IPS-18a (cell line): ENCODE measurements around the gene IMP3.
A peak's percentile ranks its signal among the peaks of the same experiment; 100 is the strongest.
"Not testable (repeated sequence)": the region's sequence is repeated elsewhere in the genome, so short reads cannot be mapped to it uniquely, and the experiment has no call there.

Experiments used
- H3K27ac ChIP-seq: one replicate; pipeline ENCODE4 v1.5.1; 2013; ENCODE audit warnings: low read length
- H3K27me3 ChIP-seq: one replicate; pipeline ENCODE4 v1.6.1; 2013; ENCODE audit warnings: mild to moderate bottlenecking, low read length; ENCODE audit not compliant: control insufficient read depth, insufficient read depth
- H3K36me3 ChIP-seq: one replicate; pipeline ENCODE4 v1.6.1; 2013; ENCODE audit warnings: low read depth, low read length; ENCODE audit not compliant: control insufficient read depth
- H3K4me1 ChIP-seq: one replicate; pipeline ENCODE4 v1.6.1; 2013; ENCODE audit warnings: low read depth, low read length; ENCODE audit not compliant: control insufficient read depth
- H3K4me3 ChIP-seq: one replicate; pipeline ENCODE4 v1.5.1; 2013; ENCODE audit warnings: low read length
- H3K9ac ChIP-seq: one replicate; pipeline ENCODE4 v1.6.1; 2013; ENCODE audit warnings: mild to moderate bottlenecking, low read length, moderate library complexity
- H3K9me3 ChIP-seq: one replicate; pipeline ENCODE4 v1.6.1; 2013; ENCODE audit warnings: low read depth, low read length; ENCODE audit not compliant: control insufficient read depth

Gene IMP3, protein sequence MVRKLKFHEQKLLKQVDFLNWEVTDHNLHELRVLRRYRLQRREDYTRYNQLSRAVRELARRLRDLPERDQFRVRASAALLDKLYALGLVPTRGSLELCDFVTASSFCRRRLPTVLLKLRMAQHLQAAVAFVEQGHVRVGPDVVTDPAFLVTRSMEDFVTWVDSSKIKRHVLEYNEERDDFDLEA

DNA sequence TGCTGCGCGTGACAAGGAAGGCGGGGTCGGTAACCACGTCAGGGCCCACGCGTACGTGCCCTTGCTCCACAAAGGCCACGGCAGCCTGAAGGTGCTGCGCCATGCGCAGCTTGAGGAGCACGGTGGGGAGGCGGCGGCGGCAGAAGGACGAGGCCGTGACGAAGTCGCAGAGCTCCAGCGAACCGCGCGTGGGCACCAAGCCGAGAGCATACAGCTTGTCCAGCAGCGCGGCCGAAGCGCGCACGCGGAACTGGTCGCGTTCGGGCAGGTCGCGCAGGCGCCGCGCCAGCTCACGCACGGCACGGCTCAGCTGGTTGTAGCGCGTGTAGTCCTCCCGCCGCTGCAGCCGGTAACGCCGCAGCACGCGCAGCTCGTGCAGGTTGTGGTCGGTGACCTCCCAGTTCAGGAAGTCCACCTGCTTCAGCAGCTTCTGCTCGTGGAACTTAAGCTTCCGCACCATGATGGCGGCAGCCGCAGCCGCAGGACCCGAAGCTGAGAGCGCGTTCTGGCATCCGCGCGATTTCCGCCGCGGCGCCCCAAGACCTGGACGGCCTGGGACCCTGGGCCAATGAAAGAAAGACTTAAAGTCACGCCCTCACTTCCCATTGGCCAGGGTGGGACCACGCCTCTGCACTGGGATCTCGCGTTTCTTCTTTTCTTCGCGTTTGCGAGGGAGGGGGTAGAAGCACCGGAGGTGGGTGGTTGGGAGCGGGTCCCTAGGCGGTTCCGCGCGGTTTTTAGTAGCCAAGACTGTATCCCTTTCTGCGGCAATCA, at the start of gene IMP3:
Gene IMP3, minus strand, starts transcription at position 516 of the 774 bp plus-strand sequence. Its CDS starts 56 bp downstream, at position 460.
- Histone ChIP-seq H3K36me3 (peaks cover 3% of the 10 kb centered on the region), H3K9ac (peak within 1 kb of the TSS; percentile 99), H3K4me1 (peaks cover 7% of the 10 kb centered on the region), H3K27me3 (peaks cover under 1% of the 10 kb centered on the region), H3K9me3 (no peaks in the 10 kb centered on the region), H3K27ac (peak within 1 kb of the TSS; percentile 92), H3K4me3 (peak within 1 kb of the TSS; percentile 91)

DNA sequence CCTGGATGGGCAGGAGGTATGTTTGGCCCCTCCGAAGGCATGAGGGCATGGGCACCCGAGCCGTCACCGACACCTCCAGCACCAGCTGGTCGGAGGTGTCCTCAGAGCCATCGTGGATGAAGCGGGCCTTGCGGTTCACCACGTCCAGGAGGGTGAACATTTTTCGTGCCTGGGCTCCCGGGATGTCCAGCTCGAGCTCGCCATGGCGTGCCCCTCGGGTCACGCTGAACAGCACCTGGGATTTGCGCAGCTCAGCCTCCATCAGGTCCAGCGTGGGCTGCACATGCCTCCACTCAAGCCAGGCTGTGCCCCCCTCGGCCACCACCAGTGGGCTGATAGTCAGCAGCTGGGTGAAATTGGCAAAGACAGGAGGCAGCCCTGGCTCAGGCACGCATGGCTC, 49.4 kb upstream of the IMP3 start:
- not testable (repeated sequence) for H3K36me3 ChIP-seq, H3K9ac ChIP-seq, H3K4me1 ChIP-seq, H3K4me3 ChIP-seq, H3K9me3 ChIP-seq, H3K27me3 ChIP-seq, H3K27ac ChIP-seq

DNA sequence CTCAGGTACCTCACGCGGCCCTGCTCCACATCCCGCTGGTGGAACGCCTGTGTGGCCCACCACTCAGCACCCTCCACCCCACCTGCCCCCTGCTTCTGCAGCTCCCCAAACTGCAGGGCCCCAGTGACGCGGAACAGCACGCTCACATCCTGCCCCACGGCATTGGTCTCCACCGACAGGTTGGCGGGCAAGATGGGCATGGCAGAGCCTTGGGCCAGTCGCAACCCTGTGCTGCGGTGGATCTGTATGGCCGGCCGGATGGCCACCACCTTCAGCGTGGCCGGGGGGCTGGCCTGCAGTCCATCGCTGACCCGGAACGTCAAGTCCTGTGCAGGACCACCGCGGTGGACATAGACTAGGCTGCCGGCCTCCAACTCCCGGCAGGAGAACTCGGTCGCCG, 48.8 kb upstream of the IMP3 start:
- H3K27me3 ChIP-seq = no peaks in the 10 kb centered on the region
- H3K27ac ChIP-seq = no peak overlapping the region
- H3K9ac ChIP-seq = no peak overlapping the region
- no peaks in the 10 kb centered on the region for H3K4me1 ChIP-seq
- H3K4me3 ChIP-seq = no peak overlapping the region
- no peaks in the 10 kb centered on the region for H3K36me3 ChIP-seq
- no peaks in the 10 kb centered on the region for H3K9me3 ChIP-seq

DNA sequence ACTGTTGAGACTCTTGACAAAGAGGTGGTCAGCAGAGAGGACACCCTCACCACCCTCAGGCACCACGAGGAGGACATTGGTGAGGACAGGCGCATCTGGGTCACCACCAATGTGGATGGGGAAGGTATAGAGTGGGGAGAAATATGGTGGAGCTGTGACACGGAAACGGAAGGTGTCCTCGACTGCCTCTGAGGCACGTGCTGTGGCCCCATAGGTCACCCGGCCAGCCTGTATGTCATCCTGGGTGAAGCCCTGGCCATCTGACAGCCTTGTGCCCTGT, 48.2 kb upstream of the IMP3 start:
- Histone ChIP-seq H3K9ac (no peak overlapping the region), H3K4me3 (no peak overlapping the region), H3K4me1 (no peaks in the 10 kb centered on the region), H3K27me3 (no peaks in the 10 kb centered on the region), H3K27ac (no peak overlapping the region), H3K9me3 (no peaks in the 10 kb centered on the region), H3K36me3 (no peaks in the 10 kb centered on the region)

DNA sequence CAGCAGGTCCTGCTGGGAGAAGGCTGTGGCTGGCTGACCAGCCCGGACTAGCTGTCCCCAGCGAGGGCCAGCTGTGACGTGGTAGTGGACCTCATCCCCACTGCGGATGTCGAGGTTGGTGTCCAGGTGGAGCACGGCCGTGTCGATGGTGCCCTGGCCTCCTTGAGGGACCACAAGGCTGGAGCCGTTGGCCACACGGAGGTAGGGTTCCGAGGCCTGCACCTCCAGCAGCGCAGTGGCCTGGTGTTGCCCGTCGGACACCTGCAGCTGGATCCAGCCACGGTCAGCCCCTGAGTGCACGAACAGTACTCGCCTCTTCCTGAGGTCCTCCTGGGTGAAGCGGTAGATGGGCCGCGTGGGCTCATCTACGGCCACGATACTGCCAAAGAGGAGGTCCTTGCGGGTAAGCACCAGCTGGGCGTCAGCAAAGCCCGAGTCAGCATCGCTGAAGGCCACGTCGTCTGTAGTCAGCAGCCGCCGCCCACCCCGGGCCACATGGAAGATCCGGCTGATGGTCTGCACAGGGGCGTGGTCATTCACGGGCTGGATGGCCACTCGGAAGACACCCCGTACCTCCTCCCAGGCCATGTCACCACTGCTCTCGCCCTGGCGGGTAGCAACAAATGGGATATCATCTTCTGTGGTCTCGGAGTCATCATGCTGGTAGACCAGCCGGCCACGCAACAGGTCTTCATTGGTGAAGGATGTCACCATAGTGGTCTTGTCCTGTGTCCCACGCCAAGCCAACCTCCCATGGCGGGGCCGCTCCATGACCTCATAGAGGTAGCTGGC, 47.7 kb upstream of the IMP3 start:
- no peak overlapping the region for H3K4me3 ChIP-seq
- H3K9ac ChIP-seq = no peak overlapping the region
- H3K4me1 ChIP-seq = no peaks in the 10 kb centered on the region
- no peaks in the 10 kb centered on the region for H3K36me3 ChIP-seq
- no peak overlapping the region for H3K27ac ChIP-seq
- no peaks in the 10 kb centered on the region for H3K27me3 ChIP-seq
- H3K9me3 ChIP-seq = no peaks in the 10 kb centered on the region

DNA sequence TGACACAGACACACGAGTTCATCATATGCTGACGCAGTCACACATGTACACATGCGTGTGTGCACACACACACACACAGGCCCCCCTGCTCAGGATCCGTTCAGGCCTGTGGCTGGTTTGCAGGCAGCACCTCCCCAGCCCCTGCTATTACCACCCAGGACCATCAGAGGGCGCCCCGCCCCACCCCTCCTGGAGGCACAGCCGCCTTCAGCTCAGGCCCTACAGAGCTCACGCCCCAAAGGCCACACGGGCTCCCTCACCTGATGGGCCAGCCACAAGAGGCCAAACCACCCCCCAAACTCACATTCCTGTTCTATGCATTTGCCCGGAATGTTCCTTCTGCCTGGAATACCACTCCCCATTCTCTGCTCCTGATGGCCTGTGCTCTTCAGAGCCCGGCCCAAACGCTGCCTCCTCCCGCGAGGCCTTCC, 46.2 kb upstream of the IMP3 start:
- H3K36me3 ChIP-seq, H3K9ac ChIP-seq, H3K4me3 ChIP-seq, H3K9me3 ChIP-seq, H3K27me3 ChIP-seq, H3K27ac ChIP-seq, H3K4me1 ChIP-seq: not testable (repeated sequence)

DNA sequence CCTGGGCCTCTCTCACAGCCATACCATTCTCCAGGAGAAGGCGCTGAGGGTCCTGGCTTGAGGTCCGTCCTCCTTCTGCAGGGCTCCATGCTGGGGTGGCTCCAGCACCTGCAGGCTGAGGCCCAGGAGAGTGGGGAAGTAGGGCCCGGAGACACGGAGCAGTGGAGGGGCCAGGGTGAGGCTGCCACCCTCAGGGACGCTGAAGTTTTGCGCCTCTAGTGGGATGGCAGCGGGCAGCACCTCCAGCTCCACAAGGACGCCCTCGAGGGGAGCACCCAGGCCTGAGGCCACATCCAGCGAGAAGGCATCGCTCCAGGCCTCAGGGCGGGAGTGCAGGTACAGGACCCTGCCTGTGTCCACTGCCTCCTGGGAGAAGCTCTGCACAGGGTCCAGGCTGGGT, 45.2 kb upstream of the IMP3 start:
- Histone ChIP-seq H3K9me3 (no peaks in the 10 kb centered on the region), H3K36me3 (no peaks in the 10 kb centered on the region), H3K4me3 (no peak overlapping the region), H3K27me3 (no peaks in the 10 kb centered on the region), H3K9ac (no peak overlapping the region), H3K27ac (no peak overlapping the region), H3K4me1 (no peaks in the 10 kb centered on the region)

DNA sequence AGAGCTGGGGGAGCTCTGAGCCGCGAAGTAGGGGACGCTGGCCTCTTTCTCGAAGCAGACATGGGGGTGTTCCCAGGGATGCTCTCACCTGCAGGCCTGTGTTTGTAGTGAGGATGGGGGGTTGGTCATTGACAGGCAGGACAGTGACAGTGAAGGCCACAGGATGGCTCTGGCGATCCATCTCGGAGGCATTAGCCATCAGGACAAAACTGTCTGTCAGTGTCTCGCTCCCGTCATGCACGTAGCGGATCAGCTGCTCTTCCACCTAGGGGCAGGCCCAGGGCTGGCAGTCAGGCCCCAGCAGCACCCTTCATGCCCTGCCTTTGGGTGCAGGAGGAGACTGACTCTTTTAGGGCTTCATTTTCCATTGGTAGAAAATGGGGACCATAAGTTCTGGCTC, 44.6 kb upstream of the IMP3 start:
- H3K4me3 ChIP-seq = no peak overlapping the region
- no peaks in the 10 kb centered on the region for H3K4me1 ChIP-seq
- H3K27me3 ChIP-seq = no peaks in the 10 kb centered on the region
- H3K9ac ChIP-seq = no peak overlapping the region
- no peaks in the 10 kb centered on the region for H3K9me3 ChIP-seq
- H3K27ac ChIP-seq = no peak overlapping the region
- H3K36me3 ChIP-seq = no peaks in the 10 kb centered on the region

DNA sequence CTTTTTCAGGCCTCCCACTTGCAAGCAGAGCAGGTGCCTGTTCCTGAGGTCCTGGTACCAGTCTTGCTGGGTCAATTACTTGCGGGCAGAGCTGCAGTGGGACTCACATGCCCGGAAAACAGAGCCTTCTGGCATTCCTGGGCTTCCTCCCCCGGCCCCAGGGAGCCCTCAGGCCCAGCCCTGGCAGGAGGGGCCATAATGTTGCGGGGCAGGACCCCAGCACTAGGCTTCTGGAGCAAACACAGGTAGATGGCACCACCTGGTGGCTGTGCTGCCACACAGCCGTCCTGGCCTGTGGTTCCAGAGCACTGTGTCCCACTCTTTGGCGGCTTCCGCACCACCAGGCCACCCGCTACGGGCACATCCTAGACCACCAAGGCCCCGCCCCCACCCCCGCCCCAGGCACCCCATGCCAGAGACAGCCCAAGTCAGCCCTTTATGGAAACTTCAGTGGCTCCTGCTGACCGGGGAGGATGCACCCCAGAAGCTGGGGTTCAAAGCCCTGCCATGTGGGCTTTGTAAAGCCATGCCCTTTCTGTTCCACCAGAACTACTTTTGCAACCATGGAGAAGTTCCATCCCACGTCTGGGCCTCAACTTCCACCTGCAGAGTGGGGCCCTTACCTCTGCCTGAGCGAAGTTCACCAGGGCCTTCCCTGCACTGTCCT, 43.8 kb upstream of the IMP3 start:
- not testable (repeated sequence) for H3K9me3 ChIP-seq, H3K27me3 ChIP-seq, H3K36me3 ChIP-seq, H3K4me1 ChIP-seq, H3K4me3 ChIP-seq, H3K9ac ChIP-seq, H3K27ac ChIP-seq

DNA sequence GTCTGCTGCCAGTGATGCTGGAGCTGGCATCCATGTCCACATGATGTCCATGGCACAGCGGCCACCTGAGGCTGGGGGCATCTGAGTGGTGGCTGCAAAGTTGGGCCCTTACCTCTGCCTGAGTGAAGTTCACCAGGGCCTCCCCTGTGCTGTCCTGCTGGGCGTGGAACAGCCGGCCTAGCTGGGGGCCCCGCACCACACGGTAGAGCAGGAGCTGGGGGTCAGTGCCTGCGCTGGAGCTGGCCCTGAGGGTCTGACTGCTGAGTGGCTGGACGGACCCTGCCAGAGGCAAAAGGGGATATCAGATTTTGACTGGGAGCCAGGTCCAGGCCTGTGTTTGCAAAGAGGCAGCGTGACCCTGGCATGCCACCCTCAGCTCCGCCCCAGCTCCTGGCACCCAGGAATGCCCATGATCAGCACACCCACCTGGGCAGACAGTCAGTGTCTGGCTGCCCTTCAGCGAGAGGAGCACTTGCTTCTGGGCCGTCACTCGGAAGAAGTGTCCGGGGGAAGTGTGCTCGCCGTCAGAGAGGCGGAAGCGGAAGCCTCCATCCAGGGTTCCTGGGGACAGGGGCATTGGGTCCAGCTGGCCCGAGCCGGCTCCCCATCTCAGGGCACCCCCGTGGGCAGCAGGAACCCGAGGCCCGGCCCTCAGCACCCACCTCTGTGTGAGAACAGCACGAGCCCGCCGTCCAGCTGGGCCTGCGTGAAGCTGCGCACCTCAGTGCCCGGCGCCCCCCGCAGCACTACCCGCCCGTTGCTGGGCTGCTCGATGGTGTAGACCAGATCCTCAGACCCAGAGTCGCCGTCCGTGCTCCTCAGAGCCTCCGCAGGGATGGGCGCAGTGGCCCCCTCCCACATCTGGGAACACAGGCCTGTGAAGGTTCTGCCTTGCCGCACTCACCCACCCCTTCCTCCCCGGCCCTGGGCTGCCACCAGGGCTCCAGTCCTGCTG, 42.4 kb upstream of the IMP3 start:
- Histone ChIP-seq H3K36me3 (no peaks in the 10 kb centered on the region), H3K27me3 (no peaks in the 10 kb centered on the region), H3K27ac (no peak overlapping the region), H3K4me1 (no peaks in the 10 kb centered on the region), H3K9me3 (no peaks in the 10 kb centered on the region), H3K9ac (no peak overlapping the region), H3K4me3 (no peak overlapping the region)
